ENCODE measurements around the gene PDZD8.

Gene PDZD8

DNA sequence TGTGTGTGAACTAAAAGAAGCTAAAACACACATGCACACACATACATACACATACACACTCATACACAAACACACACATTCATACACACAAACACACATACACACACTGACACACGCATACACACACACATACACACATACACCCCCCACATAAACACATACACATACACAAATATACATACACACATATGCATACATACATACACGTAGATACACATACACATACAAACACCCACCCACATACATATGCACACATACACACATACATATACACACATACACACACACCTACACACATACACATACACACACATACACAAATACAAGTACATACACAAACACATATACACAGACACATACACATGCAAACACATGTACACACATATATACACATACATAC, 106.3 kb downstream of the PDZD8 start (continued):
- TF ChIP-seq, protein P1, sequence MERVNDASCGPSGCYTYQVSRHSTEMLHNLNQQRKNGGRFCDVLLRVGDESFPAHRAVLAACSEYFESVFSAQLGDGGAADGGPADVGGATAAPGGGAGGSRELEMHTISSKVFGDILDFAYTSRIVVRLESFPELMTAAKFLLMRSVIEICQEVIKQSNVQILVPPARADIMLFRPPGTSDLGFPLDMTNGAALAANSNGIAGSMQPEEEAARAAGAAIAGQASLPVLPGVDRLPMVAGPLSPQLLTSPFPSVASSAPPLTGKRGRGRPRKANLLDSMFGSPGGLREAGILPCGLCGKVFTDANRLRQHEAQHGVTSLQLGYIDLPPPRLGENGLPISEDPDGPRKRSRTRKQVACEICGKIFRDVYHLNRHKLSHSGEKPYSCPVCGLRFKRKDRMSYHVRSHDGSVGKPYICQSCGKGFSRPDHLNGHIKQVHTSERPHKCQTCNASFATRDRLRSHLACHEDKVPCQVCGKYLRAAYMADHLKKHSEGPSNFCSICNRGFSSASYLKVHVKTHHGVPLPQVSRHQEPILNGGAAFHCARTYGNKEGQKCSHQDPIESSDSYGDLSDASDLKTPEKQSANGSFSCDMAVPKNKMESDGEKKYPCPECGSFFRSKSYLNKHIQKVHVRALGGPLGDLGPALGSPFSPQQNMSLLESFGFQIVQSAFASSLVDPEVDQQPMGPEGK (CRISPR knock-in tag; IDR thresholded peaks at IDR 0.05; ENCODE audit: borderline replicate concordance) = no peak
- TF ChIP-seq SNAI2 (CRISPR knock-in tag; IDR thresholded peaks at IDR 0.05) (no peak), TCF4 (CRISPR knock-in tag; IDR thresholded peaks at IDR 0.05; ENCODE audit: borderline replicate concordance) (no peak)
- TF ChIP-seq, protein P2, sequence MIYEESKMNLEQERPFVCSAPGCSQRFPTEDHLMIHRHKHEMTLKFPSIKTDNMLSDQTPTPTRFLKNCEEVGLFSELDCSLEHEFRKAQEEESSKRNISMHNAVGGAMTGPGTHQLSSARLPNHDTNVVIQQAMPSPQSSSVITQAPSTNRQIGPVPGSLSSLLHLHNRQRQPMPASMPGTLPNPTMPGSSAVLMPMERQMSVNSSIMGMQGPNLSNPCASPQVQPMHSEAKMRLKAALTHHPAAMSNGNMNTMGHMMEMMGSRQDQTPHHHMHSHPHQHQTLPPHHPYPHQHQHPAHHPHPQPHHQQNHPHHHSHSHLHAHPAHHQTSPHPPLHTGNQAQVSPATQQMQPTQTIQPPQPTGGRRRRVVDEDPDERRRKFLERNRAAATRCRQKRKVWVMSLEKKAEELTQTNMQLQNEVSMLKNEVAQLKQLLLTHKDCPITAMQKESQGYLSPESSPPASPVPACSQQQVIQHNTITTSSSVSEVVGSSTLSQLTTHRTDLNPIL (CRISPR knock-in tag; IDR thresholded peaks at IDR 0.05; ENCODE audit: low read depth) = no peak

DNA sequence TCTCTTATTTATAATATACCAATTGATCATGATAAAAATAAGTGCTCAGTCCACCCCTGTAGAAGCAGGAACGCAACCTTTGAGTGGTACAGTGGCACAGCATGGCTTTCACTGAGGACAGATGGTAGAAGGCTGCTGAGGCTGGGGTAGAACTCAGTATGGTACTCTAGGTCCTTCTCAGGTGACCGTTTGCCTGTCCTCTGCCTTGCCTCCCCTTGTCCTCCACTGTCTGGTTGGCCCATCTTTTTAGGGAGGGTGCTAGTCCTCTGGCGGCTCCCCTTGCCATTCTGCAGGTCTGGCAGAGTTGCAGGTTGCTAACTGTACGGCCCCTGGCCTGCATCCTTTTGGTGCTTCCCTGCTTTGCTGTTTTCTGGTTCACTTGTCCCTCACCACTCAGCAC, 107.0 kb downstream of the PDZD8 start:
- ATAC-seq = no peak

More for the DNA sequence above, 107.0 kb downstream of the PDZD8 start:
- TF ChIP-seq, protein P2 (CRISPR knock-in tag; IDR thresholded peaks at IDR 0.05; ENCODE audit: low read depth) = no peak
- no peak for TF ChIP-seq TCF4 (CRISPR knock-in tag; IDR thresholded peaks at IDR 0.05; ENCODE audit: borderline replicate concordance)
- TF ChIP-seq TOX (CRISPR knock-in tag; IDR thresholded peaks at IDR 0.05; ENCODE audit: borderline replicate concordance) = no peak
- TF ChIP-seq OSR1 (CRISPR knock-in tag; IDR thresholded peaks at IDR 0.05) = no peak
- TF ChIP-seq CSDC2 (CRISPR knock-in tag; IDR thresholded peaks at IDR 0.05) = no peak
- no peak for TF ChIP-seq ZNF70 (CRISPR knock-in tag; IDR thresholded peaks at IDR 0.05)
- TF ChIP-seq, protein P3, sequence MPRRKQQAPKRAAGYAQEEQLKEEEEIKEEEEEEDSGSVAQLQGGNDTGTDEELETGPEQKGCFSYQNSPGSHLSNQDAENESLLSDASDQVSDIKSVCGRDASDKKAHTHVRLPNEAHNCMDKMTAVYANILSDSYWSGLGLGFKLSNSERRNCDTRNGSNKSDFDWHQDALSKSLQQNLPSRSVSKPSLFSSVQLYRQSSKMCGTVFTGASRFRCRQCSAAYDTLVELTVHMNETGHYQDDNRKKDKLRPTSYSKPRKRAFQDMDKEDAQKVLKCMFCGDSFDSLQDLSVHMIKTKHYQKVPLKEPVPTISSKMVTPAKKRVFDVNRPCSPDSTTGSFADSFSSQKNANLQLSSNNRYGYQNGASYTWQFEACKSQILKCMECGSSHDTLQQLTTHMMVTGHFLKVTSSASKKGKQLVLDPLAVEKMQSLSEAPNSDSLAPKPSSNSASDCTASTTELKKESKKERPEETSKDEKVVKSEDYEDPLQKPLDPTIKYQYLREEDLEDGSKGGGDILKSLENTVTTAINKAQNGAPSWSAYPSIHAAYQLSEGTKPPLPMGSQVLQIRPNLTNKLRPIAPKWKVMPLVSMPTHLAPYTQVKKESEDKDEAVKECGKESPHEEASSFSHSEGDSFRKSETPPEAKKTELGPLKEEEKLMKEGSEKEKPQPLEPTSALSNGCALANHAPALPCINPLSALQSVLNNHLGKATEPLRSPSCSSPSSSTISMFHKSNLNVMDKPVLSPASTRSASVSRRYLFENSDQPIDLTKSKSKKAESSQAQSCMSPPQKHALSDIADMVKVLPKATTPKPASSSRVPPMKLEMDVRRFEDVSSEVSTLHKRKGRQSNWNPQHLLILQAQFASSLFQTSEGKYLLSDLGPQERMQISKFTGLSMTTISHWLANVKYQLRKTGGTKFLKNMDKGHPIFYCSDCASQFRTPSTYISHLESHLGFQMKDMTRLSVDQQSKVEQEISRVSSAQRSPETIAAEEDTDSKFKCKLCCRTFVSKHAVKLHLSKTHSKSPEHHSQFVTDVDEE (CRISPR knock-in tag; IDR thresholded peaks at IDR 0.05) = no peak
- no peak for TF ChIP-seq ZFP3 (CRISPR knock-in tag; IDR thresholded peaks at IDR 0.05)
- TF ChIP-seq, protein P1 (CRISPR knock-in tag; IDR thresholded peaks at IDR 0.05; ENCODE audit: borderline replicate concordance) = no peak
- TF ChIP-seq, protein P4, sequence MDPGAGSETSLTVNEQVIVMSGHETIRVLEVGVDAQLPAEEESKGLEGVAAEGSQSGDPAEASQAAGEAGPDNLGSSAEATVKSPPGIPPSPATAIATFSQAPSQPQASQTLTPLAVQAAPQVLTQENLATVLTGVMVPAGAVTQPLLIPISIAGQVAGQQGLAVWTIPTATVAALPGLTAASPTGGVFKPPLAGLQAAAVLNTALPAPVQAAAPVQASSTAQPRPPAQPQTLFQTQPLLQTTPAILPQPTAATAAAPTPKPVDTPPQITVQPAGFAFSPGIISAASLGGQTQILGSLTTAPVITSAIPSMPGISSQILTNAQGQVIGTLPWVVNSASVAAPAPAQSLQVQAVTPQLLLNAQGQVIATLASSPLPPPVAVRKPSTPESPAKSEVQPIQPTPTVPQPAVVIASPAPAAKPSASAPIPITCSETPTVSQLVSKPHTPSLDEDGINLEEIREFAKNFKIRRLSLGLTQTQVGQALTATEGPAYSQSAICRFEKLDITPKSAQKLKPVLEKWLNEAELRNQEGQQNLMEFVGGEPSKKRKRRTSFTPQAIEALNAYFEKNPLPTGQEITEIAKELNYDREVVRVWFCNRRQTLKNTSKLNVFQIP (CRISPR knock-in tag; IDR thresholded peaks at IDR 0.05; ENCODE audit: borderline replicate concordance, low read depth) = no peak
- no peak for TF ChIP-seq ZC3H10 (CRISPR knock-in tag; IDR thresholded peaks at IDR 0.05)
- no peak for TF ChIP-seq PPARA (CRISPR knock-in tag; IDR thresholded peaks at IDR 0.05; ENCODE audit: borderline replicate concordance)
- TF ChIP-seq, protein P5, sequence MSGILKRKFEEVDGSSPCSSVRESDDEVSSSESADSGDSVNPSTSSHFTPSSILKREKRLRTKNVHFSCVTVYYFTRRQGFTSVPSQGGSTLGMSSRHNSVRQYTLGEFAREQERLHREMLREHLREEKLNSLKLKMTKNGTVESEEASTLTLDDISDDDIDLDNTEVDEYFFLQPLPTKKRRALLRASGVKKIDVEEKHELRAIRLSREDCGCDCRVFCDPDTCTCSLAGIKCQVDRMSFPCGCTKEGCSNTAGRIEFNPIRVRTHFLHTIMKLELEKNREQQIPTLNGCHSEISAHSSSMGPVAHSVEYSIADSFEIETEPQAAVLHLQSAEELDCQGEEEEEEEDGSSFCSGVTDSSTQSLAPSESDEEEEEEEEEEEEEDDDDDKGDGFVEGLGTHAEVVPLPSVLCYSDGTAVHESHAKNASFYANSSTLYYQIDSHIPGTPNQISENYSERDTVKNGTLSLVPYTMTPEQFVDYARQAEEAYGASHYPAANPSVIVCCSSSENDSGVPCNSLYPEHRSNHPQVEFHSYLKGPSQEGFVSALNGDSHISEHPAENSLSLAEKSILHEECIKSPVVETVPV (CRISPR knock-in tag; IDR thresholded peaks at IDR 0.05) = no peak
- no peak for TF ChIP-seq ZFP30 (CRISPR knock-in tag; IDR thresholded peaks at IDR 0.05)
- TF ChIP-seq SNAI2 (CRISPR knock-in tag; IDR thresholded peaks at IDR 0.05) = no peak
- TF ChIP-seq ZNF8 (CRISPR knock-in tag; IDR thresholded peaks at IDR 0.05) = no peak
- no peak for TF ChIP-seq ARNTL (CRISPR knock-in tag; IDR thresholded peaks at IDR 0.05; ENCODE audit: borderline replicate concordance, low read depth)
